Subcutaneous adipose tissue (tissue), 4 donors: ENCODE measurements around the gene IL3RA. TPM values are rescaled to one million over a fixed set of nuclear protein-coding genes. Genes with fewer than 3 reads are reported as not detected.

Experiments
- CTCF ChIP-seq: fragments of 450-650 bp; IDR thresholded peaks from one replicate; pipeline ENCODE4 v1.5.1; 2016; ENCODE audit warnings: low read depth, mild to moderate bottlenecking, control low read depth, antibody characterized with exemption, moderate library complexity
- total RNA-seq, 4 donors: library from RNA; depleted of rRNA; stranded (reverse); fragments of >200 nt; gene quantifications; one replicate each; pipeline ENCODE4 v1.1.0, GENCODE V29; 2016

Gene IL3RA
- total RNA-seq, 4 donors from 2014 or later = 5.3 to 23.5 (median 13.2) TPM

DNA sequence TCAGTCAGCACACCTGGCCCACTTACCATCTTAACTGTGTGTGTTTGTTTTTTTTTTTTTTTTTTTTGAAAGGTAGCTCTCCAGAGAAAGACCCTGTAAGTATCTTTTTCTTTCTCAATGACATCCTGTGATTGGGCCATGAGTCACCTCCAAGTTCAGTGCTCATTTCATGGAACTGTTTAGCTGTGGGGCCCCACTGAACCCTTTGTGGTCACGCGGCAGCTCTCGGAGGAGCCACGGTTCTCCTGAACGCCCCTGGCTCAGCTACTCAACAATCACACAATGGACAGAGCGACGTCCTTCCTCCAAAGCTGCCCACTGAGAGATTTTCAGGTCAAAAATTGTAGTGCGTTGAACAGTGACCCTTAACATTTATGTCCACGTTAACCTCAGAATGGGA lies 14.2 kb upstream of the IL3RA start:
- no peak for TF ChIP-seq CTCF

GRCh38 chrX:1323315-1323714 lies 13.3 kb upstream of the IL3RA start:
- no peak for TF ChIP-seq CTCF

GRCh38 chrX:1325515-1326116 lies 11.0 kb upstream of the IL3RA start:
- no peak for TF ChIP-seq CTCF

- TF ChIP-seq CTCF = no peak
Observed at GRCh38 chrX:1327651-1328304, 8.8 kb upstream of the IL3RA start.

GRCh38 chrX:1330605-1331004 lies 6.0 kb upstream of the IL3RA start:
- TF ChIP-seq CTCF = no peak

GRCh38 chrX:1334854-1335253 lies 1.7 kb upstream of the IL3RA start:
- no peak for TF ChIP-seq CTCF

GRCh38 chrX:1336948-1337779 lies 579 bp downstream of the IL3RA start:
- TF ChIP-seq CTCF = no peak
